HEK293 (cell line): ENCODE measurements around the gene GNPDA1.

ENCODE experiments used
- CTCF ChIA-PET: fragments of 350-600 bp; formaldehyde crosslinking; extraction: SDS; loops from one replicate; lab custom pipeline; 2021; ENCODE audit warnings: antibody characterized with exemption; lab: Yijun Ruan, JAX
- POLR2A ChIA-PET: fragments of 300-600 bp; formaldehyde crosslinking; extraction: SDS; loops from one replicate; lab custom pipeline; 2020; ENCODE audit warnings: antibody characterized with exemption, inconsistent platforms; lab: Yijun Ruan, JAX
- H3K27ac ChIP-seq: fragments of 200-500 bp; sonication (Bioruptor generic); 2 replicates; pipeline ENCODE4 v1.5.1; 2014; ENCODE audit warnings: low read depth, low read length, control low read depth, inconsistent platforms; ENCODE audit errors: extremely low read depth
- H3K36me3 ChIP-seq, 2 experiments: fragments of 200-500 bp in 1 of 2; sonication (Bioruptor generic) in 1 of 2; 1 replicate in 1 of 2; 2 replicates in 1 of 2; pipeline ENCODE4 v1.5.1; 2014 to 2017; ENCODE audit warnings: inconsistent platforms in 2 of 2, low read length in 2 of 2; ENCODE audit not compliant: control insufficient read depth in 2 of 2, insufficient read depth in 1 of 2
- H3K4me1 ChIP-seq: fragments of 200-500 bp; sonication (Bioruptor generic); 2 replicates; pipeline ENCODE4 v1.5.1; 2014; ENCODE audit warnings: mild to moderate bottlenecking, low read length, inconsistent platforms; ENCODE audit not compliant: control insufficient read depth, insufficient read depth
- H3K4me3 ChIP-seq: 2 replicates; pipeline ENCODE4 v1.5.1; 2011; ENCODE audit warnings: low read depth, mild to moderate bottlenecking, control low read depth, low read length, moderate library complexity
- H3K9me3 ChIP-seq: fragments of 200-500 bp; sonication (Bioruptor generic); 2 replicates; pipeline ENCODE4 v1.5.1; 2014; ENCODE audit warnings: low read depth, low read length, inconsistent platforms; ENCODE audit not compliant: control insufficient read depth, insufficient read depth
- BCL6B ChIP-seq: fragments of 450-650 bp; formaldehyde crosslinking; IDR thresholded peaks from 2 replicates; pipeline ENCODE4 v1.5.1; 2017; ENCODE audit warnings: missing biosample characterization, missing genetic modification characterization
- EGR2 ChIP-seq: fragments of 450-650 bp; formaldehyde crosslinking; IDR thresholded peaks from 2 replicates; pipeline ENCODE4 v1.5.1; 2016; ENCODE audit warnings: low read depth, missing biosample characterization, missing genetic modification characterization
- FEZF1 ChIP-seq: fragments of 450-650 bp; formaldehyde crosslinking; IDR thresholded peaks from 2 replicates; pipeline ENCODE4 v1.5.1; 2016; ENCODE audit warnings: missing biosample characterization, missing genetic modification characterization
- GLIS1 ChIP-seq: fragments of 450-650 bp; formaldehyde crosslinking; IDR thresholded peaks from 2 replicates; pipeline ENCODE4 v1.5.1; 2016; ENCODE audit warnings: missing biosample characterization, missing genetic modification characterization
- IKZF3 ChIP-seq: fragments of 450-650 bp; IDR thresholded peaks from 2 replicates; pipeline ENCODE4 v1.5.0; 2018; ENCODE audit warnings: missing biosample characterization, mild to moderate bottlenecking, missing genetic modification characterization, moderate library complexity
- KLF9 ChIP-seq: fragments of 450-650 bp; formaldehyde crosslinking; IDR thresholded peaks from 2 replicates; pipeline ENCODE4 v1.5.1; 2016; ENCODE audit warnings: missing biosample characterization, missing genetic modification characterization, low read depth
- PRDM1 ChIP-seq: fragments of 450-650 bp; formaldehyde crosslinking; IDR thresholded peaks from 2 replicates; pipeline ENCODE4; 2016; ENCODE audit warnings: missing biosample characterization, missing genetic modification characterization
- REPIN1 ChIP-seq: fragments of 450-650 bp; formaldehyde crosslinking; IDR thresholded peaks from 2 replicates; pipeline ENCODE4 v1.5.1; 2017; ENCODE audit warnings: missing biosample characterization, missing genetic modification characterization, low read depth
- ZNF138 ChIP-seq: fragments of 450-650 bp; formaldehyde crosslinking; IDR thresholded peaks from 2 replicates; pipeline ENCODE4 v1.5.1; 2016; ENCODE audit warnings: missing biosample characterization, missing genetic modification characterization, borderline replicate concordance
- ZNF174 ChIP-seq: fragments of 450-650 bp; formaldehyde crosslinking; IDR thresholded peaks from 2 replicates; pipeline ENCODE4 v1.5.0; 2017; ENCODE audit warnings: missing biosample characterization, mild to moderate bottlenecking, missing genetic modification characterization
- ZNF292 ChIP-seq: fragments of 450-650 bp; formaldehyde crosslinking; IDR thresholded peaks from 2 replicates; pipeline ENCODE4 v1.5.1; 2016; ENCODE audit warnings: low read depth, missing biosample characterization, missing genetic modification characterization, borderline replicate concordance
- ZNF354C ChIP-seq: fragments of 450-650 bp; formaldehyde crosslinking; IDR thresholded peaks from 2 replicates; pipeline ENCODE4 v1.5.1; 2016; ENCODE audit warnings: missing biosample characterization, missing genetic modification characterization, low read depth, borderline replicate concordance
- ZNF488 ChIP-seq: fragments of 450-650 bp; formaldehyde crosslinking; IDR thresholded peaks from 2 replicates; pipeline ENCODE4 v1.5.1; 2016; ENCODE audit warnings: missing biosample characterization, missing genetic modification characterization
- ZNF521 ChIP-seq: fragments of 450-650 bp; formaldehyde crosslinking; IDR thresholded peaks from 2 replicates; pipeline ENCODE4 v1.5.1; 2017; ENCODE audit warnings: missing biosample characterization, mild to moderate bottlenecking, missing genetic modification characterization
- ZNF585B ChIP-seq: fragments of 450-650 bp; formaldehyde crosslinking; IDR thresholded peaks from 2 replicates; pipeline ENCODE4 v1.5.1; 2016; ENCODE audit warnings: missing biosample characterization, missing genetic modification characterization
- ZNF707 ChIP-seq: fragments of 450-650 bp; formaldehyde crosslinking; IDR thresholded peaks from 2 replicates; pipeline ENCODE4 v1.5.1; 2016; ENCODE audit warnings: missing biosample characterization, missing genetic modification characterization
- ZNF76 ChIP-seq: fragments of 450-650 bp; formaldehyde crosslinking; IDR thresholded peaks from 2 replicates; pipeline ENCODE4; 2016; ENCODE audit warnings: low read depth, missing biosample characterization, missing genetic modification characterization, borderline replicate concordance
- ZNF768 ChIP-seq: fragments of 450-650 bp; formaldehyde crosslinking; IDR thresholded peaks from 2 replicates; pipeline ENCODE4 v1.5.1; 2018; ENCODE audit warnings: missing biosample characterization, mild to moderate bottlenecking, missing genetic modification characterization
- ZNF776 ChIP-seq: fragments of 450-650 bp; formaldehyde crosslinking; IDR thresholded peaks from 2 replicates; pipeline ENCODE4 v1.5.0; 2017; ENCODE audit warnings: missing biosample characterization, missing genetic modification characterization, borderline replicate concordance
- ZNF777 ChIP-seq: fragments of 450-650 bp; formaldehyde crosslinking; IDR thresholded peaks from 2 replicates; pipeline ENCODE4 v1.5.1; 2017; ENCODE audit warnings: missing biosample characterization, missing genetic modification characterization, borderline replicate concordance
- ZNF785 ChIP-seq: fragments of 450-650 bp; formaldehyde crosslinking; IDR thresholded peaks from 2 replicates; pipeline ENCODE4 v1.5.1; 2016; ENCODE audit warnings: missing biosample characterization, missing genetic modification characterization
- ZNF837 ChIP-seq: fragments of 450-650 bp; formaldehyde crosslinking; IDR thresholded peaks from 2 replicates; pipeline ENCODE4 v1.5.1; 2016; ENCODE audit warnings: missing biosample characterization, missing genetic modification characterization
- TF ChIP-seq, protein P1 (sequence below): fragments of 450-650 bp; formaldehyde crosslinking; IDR thresholded peaks from 2 replicates; pipeline ENCODE4 v1.5.1; 2016; ENCODE audit warnings: missing biosample characterization, missing genetic modification characterization
- TF ChIP-seq, protein P2 (sequence below): fragments of 450-650 bp; formaldehyde crosslinking; IDR thresholded peaks from 2 replicates; pipeline ENCODE4 v1.5.1; 2016; ENCODE audit warnings: missing biosample characterization, missing genetic modification characterization
- TF ChIP-seq, protein P3 (sequence below): fragments of 450-650 bp; formaldehyde crosslinking; IDR thresholded peaks from 2 replicates; pipeline ENCODE4 v1.5.1; 2017; ENCODE audit warnings: missing biosample characterization, mild to moderate bottlenecking, missing genetic modification characterization, moderate library complexity

GNPDA1 gene

GRCh38 chr5:141966963-141967333 is 45.9 kb downstream of the GNPDA1 start:
- Histone ChIP-seq H3K4me3 (no peak overlapping the region), H3K27ac (no peak overlapping the region), H3K4me1 (peaks cover 6% of the 10 kb centered on the region; the same call in 1 of the 2 replicates), H3K36me3 (peaks cover 9 to 10% of the 10 kb centered on the region in 2 experiments; a peak in 2 of 3 replicates), H3K9me3 (no peaks in the 10 kb centered on the region)
- POLR2A ChIA-PET, result no interaction called here
- TF ChIP-seq ZNF174 (no peak), ZNF138 (tag by site-specific recombination) (no peak), IKZF3 (tag by site-specific recombination) (no peak), ZNF837 (tag by site-specific recombination) (no peak), ZNF768 (tag by site-specific recombination) (no peak), REPIN1 (no peak), ZNF76 (tag by site-specific recombination) (no peak), GLIS1 (no peak), ZNF292 (no peak)
- TF ChIP-seq, protein P1, sequence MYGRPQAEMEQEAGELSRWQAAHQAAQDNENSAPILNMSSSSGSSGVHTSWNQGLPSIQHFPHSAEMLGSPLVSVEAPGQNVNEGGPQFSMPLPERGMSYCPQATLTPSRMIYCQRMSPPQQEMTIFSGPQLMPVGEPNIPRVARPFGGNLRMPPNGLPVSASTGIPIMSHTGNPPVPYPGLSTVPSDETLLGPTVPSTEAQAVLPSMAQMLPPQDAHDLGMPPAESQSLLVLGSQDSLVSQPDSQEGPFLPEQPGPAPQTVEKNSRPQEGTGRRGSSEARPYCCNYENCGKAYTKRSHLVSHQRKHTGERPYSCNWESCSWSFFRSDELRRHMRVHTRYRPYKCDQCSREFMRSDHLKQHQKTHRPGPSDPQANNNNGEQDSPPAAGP (tag by site-specific recombination), result no peak
- CTCF ChIA-PET, result interaction anchor here (0.7 to 5.3 kb wide), 4 partner anchors 13 to 274 kb away, joined by 3 to 42 read pairs (median 4); no protein-coding TSS in a partner anchor

DNA sequence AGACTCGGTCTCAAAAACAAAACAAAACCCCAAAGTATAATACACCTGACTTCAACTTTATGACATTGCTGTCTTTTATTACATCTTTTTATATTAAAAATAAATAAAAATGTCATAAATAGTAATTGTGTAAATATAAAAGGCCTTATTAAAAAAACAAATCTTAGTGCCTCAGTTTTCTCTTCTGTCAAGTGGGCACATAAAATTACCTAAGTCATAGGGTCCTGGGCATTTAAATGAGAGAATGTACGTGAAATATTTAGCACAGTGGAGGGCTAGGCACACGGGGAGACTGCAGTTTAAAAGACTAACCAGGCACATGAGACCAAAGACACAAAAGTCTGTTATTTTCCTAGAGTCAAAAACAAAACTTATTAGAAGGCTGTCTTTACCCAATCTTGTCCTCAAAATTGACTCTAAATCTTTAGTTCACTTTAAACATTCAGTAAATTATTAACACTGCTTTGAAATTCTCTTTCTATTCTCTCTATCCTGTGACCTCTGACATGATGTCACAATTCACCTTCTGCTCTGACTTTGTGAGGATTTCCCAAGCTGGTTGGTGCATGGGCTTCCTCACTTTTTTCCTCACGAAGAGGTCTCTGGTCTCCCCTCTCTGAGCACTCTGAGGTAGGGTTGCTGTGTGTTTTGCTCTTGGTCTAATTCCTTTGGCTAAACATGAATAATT is 46.4 kb downstream of the GNPDA1 start:
- H3K27ac ChIP-seq, result no peak overlapping the region
- H3K4me1 ChIP-seq, result peaks cover 6% of the 10 kb centered on the region; the same call in 1 of the 2 replicates
- CTCF ChIA-PET, result interaction anchor here (0.6 to 0.7 kb wide), 3 partner anchors 26 to 409 kb away, joined by 3 to 5 read pairs (median 5); no protein-coding TSS in a partner anchor
- TF ChIP-seq FEZF1 (tag by site-specific recombination), result no peak
- TF ChIP-seq ZNF776 (tag by site-specific recombination), result no peak
- no peak for TF ChIP-seq EGR2 (tag by site-specific recombination)
- TF ChIP-seq KLF9 (tag by site-specific recombination), result no peak
- TF ChIP-seq ZNF488 (tag by site-specific recombination), result no peak
- no peak for TF ChIP-seq ZNF777 (tag by site-specific recombination)
- TF ChIP-seq, protein P2, sequence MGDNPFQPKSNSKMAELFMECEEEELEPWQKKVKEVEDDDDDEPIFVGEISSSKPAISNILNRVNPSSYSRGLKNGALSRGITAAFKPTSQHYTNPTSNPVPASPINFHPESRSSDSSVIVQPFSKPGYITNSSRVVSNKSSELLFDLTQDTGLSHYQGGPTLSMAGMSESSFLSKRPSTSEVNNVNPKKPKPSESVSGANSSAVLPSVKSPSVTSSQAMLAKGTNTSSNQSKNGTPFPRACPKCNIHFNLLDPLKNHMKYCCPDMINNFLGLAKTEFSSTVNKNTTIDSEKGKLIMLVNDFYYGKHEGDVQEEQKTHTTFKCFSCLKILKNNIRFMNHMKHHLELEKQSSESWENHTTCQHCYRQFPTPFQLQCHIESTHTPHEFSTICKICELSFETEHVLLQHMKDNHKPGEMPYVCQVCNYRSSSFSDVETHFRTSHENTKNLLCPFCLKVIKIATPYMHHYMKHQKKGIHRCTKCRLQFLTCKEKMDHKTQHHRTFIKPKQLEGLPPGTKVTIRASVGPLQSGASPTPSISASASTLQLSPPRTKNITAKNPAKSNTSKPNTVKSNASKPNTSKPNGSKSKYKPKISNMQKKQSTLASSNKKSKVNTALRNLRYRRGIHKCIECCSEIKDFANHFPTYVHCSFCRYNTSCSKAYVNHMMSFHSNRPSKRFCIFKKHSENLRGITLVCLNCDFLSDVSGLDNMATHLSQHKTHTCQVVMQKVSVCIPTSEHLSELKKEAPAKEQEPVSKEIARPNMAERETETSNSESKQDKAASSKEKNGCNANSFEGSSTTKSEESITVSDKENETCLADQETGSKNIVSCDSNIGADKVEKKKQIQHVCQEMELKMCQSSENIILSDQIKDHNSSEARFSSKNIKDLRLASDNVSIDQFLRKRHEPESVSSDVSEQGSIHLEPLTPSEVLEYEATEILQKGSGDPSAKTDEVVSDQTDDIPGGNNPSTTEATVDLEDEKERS (tag by site-specific recombination), result no peak
- TF ChIP-seq ZNF707 (tag by site-specific recombination), result no peak
- TF ChIP-seq ZNF521 (tag by site-specific recombination), result no peak
- TF ChIP-seq IKZF3 (tag by site-specific recombination), result no peak
- TF ChIP-seq ZNF585B, result no peak
- TF ChIP-seq, protein P3, sequence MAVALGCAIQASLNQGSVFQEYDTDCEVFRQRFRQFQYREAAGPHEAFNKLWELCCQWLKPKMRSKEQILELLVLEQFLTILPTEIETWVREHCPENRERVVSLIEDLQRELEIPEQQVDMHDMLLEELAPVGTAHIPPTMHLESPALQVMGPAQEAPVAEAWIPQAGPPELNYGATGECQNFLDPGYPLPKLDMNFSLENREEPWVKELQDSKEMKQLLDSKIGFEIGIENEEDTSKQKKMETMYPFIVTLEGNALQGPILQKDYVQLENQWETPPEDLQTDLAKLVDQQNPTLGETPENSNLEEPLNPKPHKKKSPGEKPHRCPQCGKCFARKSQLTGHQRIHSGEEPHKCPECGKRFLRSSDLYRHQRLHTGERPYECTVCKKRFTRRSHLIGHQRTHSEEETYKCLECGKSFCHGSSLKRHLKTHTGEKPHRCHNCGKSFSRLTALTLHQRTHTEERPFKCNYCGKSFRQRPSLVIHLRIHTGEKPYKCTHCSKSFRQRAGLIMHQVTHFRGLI (tag by site-specific recombination), result no peak
- no peak for TF ChIP-seq ZNF785 (tag by site-specific recombination)
- TF ChIP-seq BCL6B (tag by site-specific recombination), result no peak
- no peak for TF ChIP-seq ZNF354C (tag by site-specific recombination)
- no peak for TF ChIP-seq PRDM1 (tag by site-specific recombination)
- TF ChIP-seq, all 188 proteins: peak for 0
- POLR2A ChIA-PET, result no interaction called here
- Histone ChIP-seq H3K9me3 (no peaks in the 10 kb centered on the region), H3K4me3 (no peak overlapping the region), H3K36me3 (peaks cover 5 to 9% of the 10 kb centered on the region in 2 experiments; a peak in 2 of 3 replicates)
